Hippocampal formation (tissue), 2 donors: ENCODE results near the gene ALPK1.

ENCODE experiments used
- DNase-seq, 2 donors: peaks; one replicate each; lab custom pipeline; 2025; lab: John Stamatoyannopoulos, UW

ALPK1 gene

GRCh38 chr4:112328734-112329130, 31.6 kb downstream of the ALPK1 start:
- DNase-seq, result no peak

- DNase-seq, result no peak
Observed at GRCh38 chr4:112329672-112330375, 32.7 kb downstream of the ALPK1 start.

- no peak for DNase-seq
Observed at GRCh38 chr4:112330921-112331320, 33.8 kb downstream of the ALPK1 start.

- no peak for DNase-seq
Observed at GRCh38 chr4:112332398-112332797, 35.2 kb downstream of the ALPK1 start.

GRCh38 chr4:112340023-112340422, 42.9 kb downstream of the ALPK1 start:
- no peak for DNase-seq

- DNase-seq, result no peak
Observed at GRCh38 chr4:112341033-112341432, 43.9 kb downstream of the ALPK1 start.

- no peak for DNase-seq
Observed at GRCh38 chr4:112343330-112344080, 46.3 kb downstream of the ALPK1 start.

GRCh38 chr4:112348488-112349158, 51.5 kb downstream of the ALPK1 start:
- peak; percentile 43 to 54 for DNase-seq

- no peak for DNase-seq
Observed at GRCh38 chr4:112352736-112353135, 55.6 kb downstream of the ALPK1 start.

GRCh38 chr4:112355662-112356061, 58.5 kb downstream of the ALPK1 start:
- DNase-seq, result no peak

GRCh38 chr4:112357453-112357852, 60.3 kb downstream of the ALPK1 start:
- no peak for DNase-seq

- DNase-seq, result no peak
Observed at GRCh38 chr4:112357897-112358296, 60.7 kb downstream of the ALPK1 start.

- no peak for DNase-seq
Observed at GRCh38 chr4:112358415-112358814, 61.2 kb downstream of the ALPK1 start.

- no peak for DNase-seq
Observed at GRCh38 chr4:112358952-112359749, 62.0 kb downstream of the ALPK1 start.

- DNase-seq, result no peak
Observed at GRCh38 chr4:112361181-112361791, 64.1 kb downstream of the ALPK1 start.

- DNase-seq, result no peak
Observed at GRCh38 chr4:112370466-112370865, 73.3 kb downstream of the ALPK1 start.

- no peak for DNase-seq
Observed at GRCh38 chr4:112371361-112371760, 74.2 kb downstream of the ALPK1 start.

- no peak for DNase-seq
Observed at GRCh38 chr4:112374850-112375249, 77.7 kb downstream of the ALPK1 start.

- no peak for DNase-seq
Observed at GRCh38 chr4:112377171-112377570, 80.0 kb downstream of the ALPK1 start.

GRCh38 chr4:112377594-112378242, 80.5 kb downstream of the ALPK1 start:
- no peak for DNase-seq

- no peak for DNase-seq
Observed at GRCh38 chr4:112378243-112378620, 81.1 kb downstream of the ALPK1 start.
